Activated T-cell treated with anti-CD3 and anti-CD28 coated beads for 4 hours (primary cell): ENCODE results near the gene NGRN.
A peak's percentile ranks its signal among the peaks of the same experiment; 100 is the strongest.
"Not testable (repeated sequence)": the region's sequence is repeated elsewhere in the genome, so short reads cannot be mapped to it uniquely, and the experiment has no call there.

ENCODE experiments used
- DNase-seq: peaks from one replicate; pipeline ENCODE4 v3.0.0-alpha.2; 2020

Gene NGRN

GRCh38 chr15:90234096-90234988 lies 31.1 kb upstream of the NGRN start, which contains the start of gene GDPGP1:
Gene GDPGP1 (plus strand): TSS chr15:90234209. CDS start chr15:90240909, 6,700 bp downstream.
- DNase-seq: no peak

GRCh38 chr15:90239371-90239770 lies 26.1 kb upstream of the NGRN start:
- DNase-seq: no peak

GRCh38 chr15:90240856-90241255 lies 24.6 kb upstream of the NGRN start:
- DNase-seq: no peak

- DNase-seq: no peak
Observed at GRCh38 chr15:90241343-90242192, 23.9 kb upstream of the NGRN start.

- DNase-seq: no peak
Observed at GRCh38 chr15:90243943-90244639, 21.4 kb upstream of the NGRN start.

GRCh38 chr15:90248789-90249202 lies 16.7 kb upstream of the NGRN start:
- DNase-seq: no peak

GRCh38 chr15:90249203-90249863 lies 16.1 kb upstream of the NGRN start, which contains the start of gene TTLL13:
Gene TTLL13 (plus strand): TSS chr15:90249556. CDS start chr15:90250631, 1,075 bp downstream.
- DNase-seq: peak; percentile 60

- DNase-seq: no peak
Observed at GRCh38 chr15:90257776-90258175, 7.7 kb upstream of the NGRN start.

GRCh38 chr15:90259524-90259923 lies 5.9 kb upstream of the NGRN start:
- DNase-seq: no peak

GRCh38 chr15:90260731-90261130 lies 4.7 kb upstream of the NGRN start:
- not testable (repeated sequence) for DNase-seq

GRCh38 chr15:90261811-90262210 lies 3.7 kb upstream of the NGRN start:
- no peak for DNase-seq

- DNase-seq: no peak
Observed at GRCh38 chr15:90262426-90262825, 3.0 kb upstream of the NGRN start.

- peak; percentile 6 for DNase-seq
Observed at GRCh38 chr15:90264671-90265070, 801 bp upstream of the NGRN start.

GRCh38 chr15:90266061-90266431 lies 574 bp downstream of the NGRN start:
- DNase-seq: peak; percentile 33

- no peak for DNase-seq
Observed at GRCh38 chr15:90266485-90266884, 1.0 kb downstream of the NGRN start.

GRCh38 chr15:90268415-90268814 lies 2.9 kb downstream of the NGRN start:
- no peak for DNase-seq

- DNase-seq: no peak
Observed at GRCh38 chr15:90270502-90271150, 5.2 kb downstream of the NGRN start.

- no peak for DNase-seq
Observed at GRCh38 chr15:90271459-90272166, 6.1 kb downstream of the NGRN start.

- not testable (repeated sequence) for DNase-seq
Observed at GRCh38 chr15:90278467-90278866, 13.0 kb downstream of the NGRN start.

- DNase-seq: not testable (repeated sequence)
Observed at GRCh38 chr15:90280743-90281142, 15.3 kb downstream of the NGRN start.

GRCh38 chr15:90281637-90282036 lies 16.2 kb downstream of the NGRN start:
- DNase-seq: not testable (repeated sequence)
